NCI-H1436 treated with DMSO at 0.1 percent for 48 hours (cell line): ENCODE data around the gene FBXL13.
"Not testable (repeated sequence)": the region's sequence is repeated elsewhere in the genome, so short reads cannot be mapped to it uniquely, and the experiment has no call there.

ENCODE experiments used
- DNase-seq: peaks from one replicate; lab custom pipeline; 2025; lab: John Stamatoyannopoulos, UW

FBXL13 gene

DNA sequence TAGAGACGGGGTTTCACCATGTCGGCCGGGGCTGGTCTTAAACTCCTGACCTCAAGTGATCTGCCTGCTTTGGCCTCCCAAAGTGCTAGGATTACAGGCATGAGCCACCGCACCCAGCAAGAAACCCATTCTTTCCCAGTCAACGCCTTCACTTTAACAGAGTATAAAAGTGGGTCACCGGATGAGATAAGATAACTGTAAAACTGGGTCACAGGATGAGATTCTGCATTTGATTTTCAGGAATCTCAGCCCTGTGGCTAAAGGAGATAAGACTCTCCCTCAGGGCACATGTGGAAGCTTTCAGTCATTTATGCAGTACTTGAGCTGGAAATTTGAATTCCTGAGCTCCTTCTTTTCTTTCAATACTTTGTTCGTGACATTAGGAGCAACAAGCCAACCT, 91.0 kb downstream of the FBXL13 start:
- no peak for DNase-seq

DNA sequence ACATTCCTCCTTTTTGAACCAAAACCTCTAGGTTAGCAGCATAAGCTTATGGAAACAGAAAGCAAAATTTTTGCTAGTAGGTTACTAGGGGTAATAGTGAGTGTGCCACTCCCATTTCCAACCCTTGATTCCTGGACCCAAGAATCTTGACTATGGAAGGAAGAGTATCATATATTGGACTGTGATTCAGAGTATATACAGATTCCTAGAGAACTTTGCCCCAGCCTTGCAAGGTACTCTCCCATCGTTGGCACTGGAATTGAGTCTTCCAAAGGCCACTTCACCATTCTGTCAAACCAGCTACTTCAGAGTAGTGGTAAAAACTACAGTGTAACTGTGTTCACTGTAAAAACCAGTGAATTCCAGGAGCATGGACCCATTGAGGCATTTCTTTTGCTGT, 92.4 kb downstream of the FBXL13 start:
- DNase-seq = no peak

- DNase-seq = no peak
These were observed 93.1 kb downstream of the FBXL13 start for GRCh38 chr7:102981451-102981850.

GRCh38 chr7:102979670-102980069, 94.9 kb downstream of the FBXL13 start:
- no peak for DNase-seq

- DNase-seq = no peak
These were observed 96.3 kb downstream of the FBXL13 start for GRCh38 chr7:102978284-102978683.

- not testable (repeated sequence) for DNase-seq
These were observed 97.0 kb downstream of the FBXL13 start for GRCh38 chr7:102977586-102977985.

DNA sequence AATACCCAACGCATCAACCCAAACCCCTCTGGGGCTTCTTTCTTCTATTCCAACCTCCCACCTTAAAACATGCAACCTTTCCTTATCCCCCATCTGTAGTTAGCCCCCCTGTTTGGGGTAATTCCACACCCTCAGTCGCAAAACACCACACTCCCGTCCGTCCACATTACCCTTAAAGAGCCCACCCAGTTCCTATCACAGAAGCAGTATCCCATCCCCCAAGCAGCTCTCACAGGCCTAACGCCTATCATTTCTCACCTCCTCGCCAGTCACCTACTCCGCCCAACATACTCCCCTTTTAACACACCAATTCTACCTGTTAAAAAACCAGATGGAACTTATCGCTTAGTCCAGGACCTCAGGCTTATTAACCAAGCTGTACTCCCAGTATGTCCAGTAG, 98.1 kb downstream of the FBXL13 start:
- DNase-seq = no peak

GRCh38 chr7:102975854-102976253, 98.7 kb downstream of the FBXL13 start:
- DNase-seq = no peak

DNA sequence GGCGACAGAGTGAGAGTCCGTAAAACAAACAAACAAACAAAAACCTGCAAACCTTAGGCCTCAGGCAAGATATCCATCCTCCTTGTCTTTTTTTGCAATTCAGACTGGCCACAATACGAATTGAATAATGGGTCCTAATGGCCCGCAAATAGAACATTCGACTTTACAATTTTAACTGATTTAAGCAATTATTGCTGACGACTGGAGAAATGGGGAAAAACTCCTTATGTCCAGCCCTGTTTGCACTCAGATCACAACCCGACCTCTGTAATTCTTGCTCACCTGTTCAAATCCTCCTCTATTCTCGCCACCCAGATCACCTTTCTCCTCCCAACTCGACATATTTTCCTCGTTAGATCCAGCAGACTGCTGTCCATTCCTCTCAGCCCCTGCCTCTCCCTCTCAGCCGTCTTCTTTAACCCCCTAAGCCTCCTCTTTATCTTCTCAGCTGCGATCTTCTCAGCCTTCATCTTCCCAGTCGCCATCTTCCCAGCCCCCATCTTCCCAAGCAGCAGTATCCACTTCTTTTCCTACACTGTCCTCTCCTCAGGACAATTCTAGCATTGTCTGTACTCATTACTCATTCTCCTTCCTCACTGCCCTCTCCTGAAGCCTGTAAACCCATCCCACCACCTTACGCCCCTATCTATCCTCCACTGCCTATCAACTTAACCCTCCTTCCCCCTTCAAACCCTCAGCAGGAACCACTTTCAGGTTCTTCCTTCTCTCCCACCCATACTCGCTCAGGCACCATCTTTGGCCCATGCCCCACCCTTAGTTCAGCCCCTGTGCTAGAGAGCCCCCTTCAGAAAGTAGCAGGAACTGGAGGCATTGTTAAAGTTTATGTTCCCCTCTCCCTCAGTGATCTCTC, 100.0 kb downstream of the FBXL13 start:
- DNase-seq = no peak

DNA sequence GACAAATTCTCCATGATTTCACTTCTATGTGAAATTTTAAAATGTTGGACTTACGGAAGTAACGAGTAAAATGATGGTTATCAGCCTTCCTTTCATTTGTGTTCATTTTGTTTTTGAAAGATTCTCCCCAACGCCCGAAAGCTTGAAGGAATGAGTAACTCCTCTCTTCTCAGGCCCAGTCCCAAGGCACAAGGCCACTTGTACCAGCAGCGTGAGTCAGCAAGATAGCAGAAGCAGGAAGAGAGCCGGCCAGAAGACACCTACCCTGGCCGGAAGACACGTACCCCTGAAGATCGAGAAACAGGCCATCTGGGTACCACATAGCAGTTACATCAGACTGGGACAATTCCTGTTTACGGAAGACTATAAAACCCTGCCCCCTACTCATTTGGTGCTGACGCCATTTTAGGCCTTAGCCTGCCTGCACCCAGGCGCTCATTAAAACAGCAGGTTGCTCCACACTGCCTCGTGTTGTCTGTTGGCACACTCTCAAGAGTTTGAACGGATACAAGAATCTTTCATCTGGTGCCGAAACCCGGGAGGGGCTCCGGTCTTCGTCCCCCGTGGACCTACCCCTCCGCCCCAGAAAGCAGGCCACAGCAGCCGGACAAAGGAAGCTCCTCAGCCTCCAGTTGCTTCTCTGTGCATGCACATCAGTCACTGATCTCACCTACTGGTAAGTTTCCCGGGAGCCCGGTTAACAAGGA, 101.3 kb downstream of the FBXL13 start:
- DNase-seq = no peak

- no peak for DNase-seq
These were observed 106.8 kb downstream of the FBXL13 start for GRCh38 chr7:102967798-102968197.

DNA sequence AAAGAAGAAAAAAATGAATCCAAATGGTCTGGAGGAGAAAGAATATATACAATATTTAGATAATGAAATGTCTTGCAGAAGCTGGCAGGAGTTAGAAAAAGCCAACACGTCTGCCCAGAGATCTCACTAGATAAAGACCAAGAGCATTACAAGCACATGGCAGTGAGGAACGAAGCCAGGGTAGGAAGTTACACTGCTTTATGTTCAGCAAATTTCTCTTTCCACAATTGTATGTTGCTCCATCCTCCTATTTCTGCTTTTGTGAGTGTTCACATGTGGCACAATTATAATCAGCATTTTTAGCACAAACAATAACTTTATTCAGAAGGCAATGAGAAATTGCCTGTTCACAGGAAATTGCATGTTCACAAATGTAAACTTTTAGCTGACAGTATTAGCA, 108.1 kb downstream of the FBXL13 start:
- DNase-seq = no peak

- not testable (repeated sequence) for DNase-seq
These were observed 112.6 kb downstream of the FBXL13 start for GRCh38 chr7:102961993-102962392.

DNA sequence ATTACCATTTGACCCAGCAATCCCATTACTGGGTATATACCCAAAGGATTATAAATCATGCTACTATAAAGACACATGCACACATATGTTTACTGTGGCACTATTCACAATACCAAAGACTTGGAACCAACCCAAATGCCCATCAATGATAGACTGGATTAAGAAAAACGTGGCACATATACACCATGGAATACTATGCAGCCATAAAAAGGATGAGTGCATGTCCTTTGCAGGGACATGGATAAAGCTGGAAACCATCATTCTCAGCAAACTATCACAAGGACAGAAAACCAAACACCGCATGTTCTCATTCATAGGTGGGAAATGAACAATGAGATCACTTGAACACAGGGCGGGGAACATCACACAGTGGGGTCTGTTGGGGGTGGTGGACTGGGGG, 116.6 kb downstream of the FBXL13 start:
- not testable (repeated sequence) for DNase-seq

DNA sequence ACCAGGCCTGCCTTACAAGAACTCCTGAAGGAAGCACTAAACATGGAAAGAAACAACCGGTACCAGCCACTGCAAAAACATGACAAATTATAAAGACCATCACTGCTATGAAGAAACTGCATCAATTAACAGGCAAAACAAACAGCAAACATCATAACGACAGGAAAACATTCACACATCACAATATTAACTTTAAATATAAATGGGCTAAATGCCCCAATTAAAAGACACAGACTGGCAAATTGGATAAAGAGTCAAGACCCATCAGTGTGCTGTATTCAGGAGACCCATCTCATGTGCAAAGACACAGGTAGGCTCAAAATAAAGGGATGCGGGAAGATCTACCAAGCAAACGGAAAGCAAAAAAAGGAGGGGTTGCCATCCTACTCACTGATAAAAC, 120.2 kb downstream of the FBXL13 start:
- DNase-seq = not testable (repeated sequence)

DNA sequence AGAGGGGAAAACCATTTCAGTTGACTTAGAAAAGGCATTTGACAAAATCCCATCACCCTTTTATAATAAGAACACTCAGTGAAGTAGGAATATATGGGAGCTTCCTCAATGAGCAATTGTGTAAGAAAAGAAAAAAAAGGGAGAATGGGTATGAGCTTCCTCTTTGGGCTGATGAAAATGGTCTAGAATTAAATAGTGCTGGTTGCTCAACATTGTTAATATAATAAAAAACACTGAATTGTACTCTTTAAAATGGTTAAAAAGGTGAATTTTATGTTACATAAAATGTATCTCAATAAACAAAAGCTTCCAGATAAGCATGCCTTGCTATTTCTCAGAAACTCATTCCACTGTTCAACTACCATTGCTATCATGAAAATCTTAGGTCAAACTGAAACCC, 121.2 kb downstream of the FBXL13 start:
- no peak for DNase-seq

- DNase-seq = no peak
These were observed 122.8 kb downstream of the FBXL13 start for GRCh38 chr7:102951839-102952238.

GRCh38 chr7:102944241-102944640, 130.4 kb downstream of the FBXL13 start:
- no peak for DNase-seq

DNA sequence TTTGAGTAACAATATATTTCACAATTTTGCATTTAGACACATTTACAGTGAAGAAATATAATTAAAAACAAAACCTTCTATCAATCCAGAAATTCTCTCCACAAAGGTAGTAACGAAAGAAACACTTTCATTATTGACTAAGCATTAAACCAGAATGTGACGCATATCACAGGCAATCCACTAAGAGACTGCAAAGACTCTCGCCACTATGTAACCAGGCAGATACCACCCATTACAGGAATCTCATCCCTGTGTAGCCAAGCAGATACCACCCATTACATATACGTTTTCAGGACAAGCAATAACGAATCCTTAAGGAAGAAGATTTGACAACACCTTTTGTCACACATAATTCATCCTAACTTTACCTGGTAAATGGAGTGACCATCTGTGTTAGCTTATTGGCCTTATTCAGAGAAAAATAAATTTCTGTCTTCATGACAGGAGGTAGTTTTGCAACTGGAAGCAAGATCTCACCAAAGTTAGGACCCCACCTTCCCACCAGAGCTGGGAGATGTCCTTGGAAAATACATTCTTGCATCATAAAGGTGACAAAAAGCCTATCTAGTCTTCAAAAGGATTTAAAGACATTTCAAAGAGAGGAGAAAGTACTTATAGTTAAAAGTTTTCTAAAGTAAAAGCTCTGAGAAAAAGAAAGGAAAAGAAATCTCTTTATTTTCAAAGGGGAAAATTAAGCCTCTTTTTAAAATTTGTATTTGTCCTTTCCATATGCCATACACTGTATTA, 131.0 kb downstream of the FBXL13 start:
- no peak for DNase-seq

DNA sequence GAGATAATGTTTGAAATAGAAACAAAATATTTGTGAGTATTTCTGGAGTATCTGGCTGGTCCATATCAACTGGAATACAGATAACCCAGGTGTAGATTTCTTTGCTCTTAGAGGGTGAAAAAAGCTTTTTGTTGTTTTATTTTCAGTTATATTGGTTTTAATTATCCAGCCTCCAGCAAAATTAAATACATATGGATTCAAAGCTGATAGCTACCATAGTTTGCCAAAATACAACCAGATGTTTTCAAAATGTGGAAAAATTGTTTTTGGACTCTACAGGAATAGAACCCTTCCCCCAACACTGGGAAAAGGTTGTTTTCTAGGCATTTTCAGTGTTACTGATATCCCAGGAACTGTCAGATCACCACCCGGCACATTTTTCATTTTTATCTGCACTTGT, 131.7 kb downstream of the FBXL13 start:
- no peak for DNase-seq

GRCh38 chr7:102942181-102942866, 132.3 kb downstream of the FBXL13 start:
- DNase-seq = no peak

- no peak for DNase-seq
These were observed 135.9 kb downstream of the FBXL13 start for GRCh38 chr7:102938679-102939078.
